OCI-LY1 (cell line): ENCODE results near the gene NXNL2.

ENCODE experiments used
- H2AFZ ChIP-seq: fragments of 200-600 bp; sonication (generic), shearing (Covaris generic); 2 replicates; pipeline ENCODE4 v1.6.0; 2014; ENCODE audit warnings: antibody characterized with exemption, mild to moderate bottlenecking, low read length
- H3F3A ChIP-seq: fragments of 200-600 bp; sonication (generic), shearing (Covaris generic); 2 replicates; pipeline ENCODE4 v1.6.0; 2014; ENCODE audit warnings: mild to moderate bottlenecking, antibody characterized with exemption, low read length, moderate library complexity; ENCODE audit not compliant: insufficient read depth
- H3K27ac ChIP-seq: fragments of 200-600 bp; sonication (generic); 2 replicates; pipeline ENCODE4 v1.5.1; 2014; ENCODE audit warnings: low read length, mixed run types, mild to moderate bottlenecking, low read depth; ENCODE audit not compliant: poor library complexity, severe bottlenecking
- H3K27me3 ChIP-seq: fragments of 200-600 bp; sonication (generic); 2 replicates; pipeline ENCODE4 v1.6.0; 2014; ENCODE audit warnings: antibody characterized with exemption, mild to moderate bottlenecking, low read length, moderate library complexity; ENCODE audit not compliant: insufficient read depth
- H3K36me3 ChIP-seq: fragments of 200-600 bp; sonication (generic); 2 replicates; pipeline ENCODE4 v1.6.1; 2014; ENCODE audit warnings: mild to moderate bottlenecking, antibody characterized with exemption, low read length, moderate library complexity, mixed read lengths; ENCODE audit not compliant: insufficient read depth
- H3K4me1 ChIP-seq: fragments of 200-600 bp; sonication (generic); 2 replicates; pipeline ENCODE4 v1.5.1; 2014; ENCODE audit warnings: mild to moderate bottlenecking, low read length, moderate library complexity; ENCODE audit not compliant: insufficient read depth, severe bottlenecking
- H3K4me2 ChIP-seq: fragments of 200-600 bp; sonication (generic), shearing (Covaris generic); 2 replicates; pipeline ENCODE4 v1.6.1; 2014; ENCODE audit warnings: low read length
- H3K4me3 ChIP-seq: fragments of 200-600 bp; sonication (generic); 2 replicates; pipeline ENCODE4 v1.5.1; 2014; ENCODE audit warnings: low read length, low read depth, mild to moderate bottlenecking, mixed read lengths; ENCODE audit not compliant: poor library complexity, severe bottlenecking
- H3K79me2 ChIP-seq: fragments of 200-600 bp; shearing (Covaris generic); 2 replicates; pipeline ENCODE4 v1.6.1; 2016; ENCODE audit warnings: mixed run types, low read length, mixed read lengths; ENCODE audit not compliant: insufficient read depth
- H3K9ac ChIP-seq: fragments of 200-600 bp; sonication (generic), shearing (Covaris generic); 2 replicates; pipeline ENCODE4 v1.6.1; 2014; ENCODE audit warnings: mild to moderate bottlenecking, low read length, mixed read lengths
- H3K9me2 ChIP-seq: fragments of 200-600 bp; sonication (generic), shearing (Covaris generic); 2 replicates; pipeline ENCODE4 v1.6.1; 2014; ENCODE audit warnings: low read depth, mild to moderate bottlenecking, low read length, mixed read lengths
- H3K9me3 ChIP-seq: fragments of 200-600 bp; shearing (Covaris generic); 2 replicates; pipeline ENCODE4 v1.6.1; 2014; ENCODE audit warnings: low read length, mixed read lengths
- H4K20me1 ChIP-seq: fragments of 200-600 bp; sonication (generic), shearing (Covaris generic); 2 replicates; pipeline ENCODE4 v1.6.0; 2016; ENCODE audit warnings: mild to moderate bottlenecking, low read length; ENCODE audit not compliant: insufficient read depth
- CTCF ChIP-seq: fragments of 200-600 bp; sonication (generic), shearing (Covaris generic); IDR thresholded peaks from 2 replicates; pipeline ENCODE4 v1.5.1; 2017; ENCODE audit warnings: mild to moderate bottlenecking, antibody characterized with exemption, low read length, moderate library complexity, mixed read lengths
- EZH2 ChIP-seq: fragments of 200-600 bp; sonication (generic), shearing (Covaris generic); IDR thresholded peaks from 2 replicates; pipeline ENCODE4 v1.8.0; 2017; ENCODE audit warnings: borderline replicate concordance, mixed run types, mild to moderate bottlenecking, antibody characterized with exemption, low read length, moderate library complexity, mixed read lengths

Gene NXNL2

GRCh38 chr9:88540251-88540763 is 5.3 kb downstream of the NXNL2 start:
- H2AFZ ChIP-seq, result no peak overlapping the region

GRCh38 chr9:88544245-88544644 is 9.3 kb downstream of the NXNL2 start:
- no peak for TF ChIP-seq CTCF
- TF ChIP-seq EZH2, result no peak
- Histone ChIP-seq H3K27me3 (no peaks in the 10 kb centered on the region), H3K9me3 (no peaks in the 10 kb centered on the region), H3K4me1 (no peaks in the 10 kb centered on the region), H3K79me2 (no peaks in the 10 kb centered on the region), H3K4me2 (no peak overlapping the region), H3F3A (no peaks in the 10 kb centered on the region), H3K9ac (no peak overlapping the region), H4K20me1 (no peaks in the 10 kb centered on the region), H3K27ac (no peak overlapping the region), H3K4me3 (no peak overlapping the region), H2AFZ (no peak overlapping the region), H3K9me2 (no peaks in the 10 kb centered on the region), H3K36me3 (no peaks in the 10 kb centered on the region)

More at GRCh38 chr9:88540251-88540763, 5.3 kb downstream of the NXNL2 start:
- H4K20me1 ChIP-seq, result no peaks in the 10 kb centered on the region
- H3F3A ChIP-seq, result no peaks in the 10 kb centered on the region
- H3K79me2 ChIP-seq, result no peaks in the 10 kb centered on the region
- no peaks in the 10 kb centered on the region for H3K36me3 ChIP-seq
- no peak overlapping the region for H3K9ac ChIP-seq
- no peaks in the 10 kb centered on the region for H3K27me3 ChIP-seq
- H3K9me2 ChIP-seq, result no peaks in the 10 kb centered on the region
- H3K4me2 ChIP-seq, result no peak overlapping the region
- no peak overlapping the region for H3K4me3 ChIP-seq
- H3K9me3 ChIP-seq, result no peaks in the 10 kb centered on the region
- TF ChIP-seq EZH2 (no peak), CTCF (no peak)
- no peaks in the 10 kb centered on the region for H3K4me1 ChIP-seq
- H3K27ac ChIP-seq, result no peak overlapping the region

- Histone ChIP-seq H3K79me2 (no peaks in the 10 kb centered on the region), H3K27me3 (peaks cover 6% of the 10 kb centered on the region; the same call in 1 of the 2 replicates), H3K4me1 (no peaks in the 10 kb centered on the region), H3K4me3 (no peak overlapping the region), H3K9me3 (no peaks in the 10 kb centered on the region), H3F3A (no peaks in the 10 kb centered on the region), H3K4me2 (no peak overlapping the region), H3K27ac (no peak overlapping the region), H3K36me3 (no peaks in the 10 kb centered on the region), H2AFZ (no peak overlapping the region), H3K9me2 (no peaks in the 10 kb centered on the region), H4K20me1 (no peaks in the 10 kb centered on the region), H3K9ac (no peak overlapping the region)
- TF ChIP-seq CTCF (no peak), EZH2 (no peak)
Measured at GRCh38 chr9:88551546-88552137, 16.7 kb downstream of the NXNL2 start.
